NCI-H146 (cell line): ENCODE measurements around the gene DEPDC1B.
"Not testable (repeated sequence)": the region's sequence is repeated elsewhere in the genome, so short reads cannot be mapped to it uniquely, and the experiment has no call there.

ENCODE experiments used
- DNase-seq: peaks from one replicate; lab custom pipeline; 2025; lab: John Stamatoyannopoulos, UW

DEPDC1B gene

DNA sequence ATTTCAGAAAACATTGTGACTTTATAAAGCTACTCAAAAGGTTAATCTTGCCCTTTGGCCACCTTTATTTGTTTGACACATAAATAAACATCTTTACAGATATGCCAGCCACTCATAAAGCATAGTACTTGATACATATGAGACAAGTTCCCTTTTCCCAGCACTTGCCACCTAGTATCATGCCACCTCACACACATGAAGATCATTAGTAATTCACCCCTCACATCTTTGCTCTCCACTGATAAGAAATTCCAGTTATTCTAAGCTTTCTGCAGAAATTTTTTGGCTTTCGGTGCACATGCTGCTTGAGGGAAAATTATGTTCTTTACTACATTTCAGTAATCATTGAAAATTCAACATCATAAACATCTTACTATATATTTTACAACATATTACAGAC, 59.1 kb downstream of the DEPDC1B start:
- DNase-seq: no peak

- no peak for DNase-seq
Observed at GRCh38 chr5:60639544-60639943, 60.4 kb downstream of the DEPDC1B start.

- DNase-seq: no peak
Observed at GRCh38 chr5:60638300-60638699, 61.7 kb downstream of the DEPDC1B start.

DNA sequence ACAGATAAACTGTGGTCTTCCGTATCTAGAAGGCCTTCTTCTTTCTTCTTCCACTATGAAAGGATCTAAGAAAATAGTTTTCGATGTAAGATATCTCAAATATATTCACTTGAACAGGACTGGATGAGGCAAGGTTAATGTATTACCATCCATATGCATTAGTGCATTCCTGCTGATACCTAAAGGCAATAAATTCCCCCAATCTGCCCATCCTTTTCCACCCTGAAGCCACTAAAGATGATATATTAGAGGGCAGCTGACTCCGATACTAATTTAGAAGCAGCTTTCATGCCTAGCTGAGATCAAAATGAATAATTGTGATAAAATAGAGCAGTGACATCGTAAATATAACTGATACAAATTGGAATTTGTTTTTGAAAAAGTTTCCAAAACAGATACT, 63.3 kb downstream of the DEPDC1B start:
- DNase-seq: no peak

- DNase-seq: no peak
Observed at GRCh38 chr5:60636001-60636400, 64.0 kb downstream of the DEPDC1B start.

GRCh38 chr5:60634051-60634450, 65.9 kb downstream of the DEPDC1B start:
- no peak for DNase-seq

DNA sequence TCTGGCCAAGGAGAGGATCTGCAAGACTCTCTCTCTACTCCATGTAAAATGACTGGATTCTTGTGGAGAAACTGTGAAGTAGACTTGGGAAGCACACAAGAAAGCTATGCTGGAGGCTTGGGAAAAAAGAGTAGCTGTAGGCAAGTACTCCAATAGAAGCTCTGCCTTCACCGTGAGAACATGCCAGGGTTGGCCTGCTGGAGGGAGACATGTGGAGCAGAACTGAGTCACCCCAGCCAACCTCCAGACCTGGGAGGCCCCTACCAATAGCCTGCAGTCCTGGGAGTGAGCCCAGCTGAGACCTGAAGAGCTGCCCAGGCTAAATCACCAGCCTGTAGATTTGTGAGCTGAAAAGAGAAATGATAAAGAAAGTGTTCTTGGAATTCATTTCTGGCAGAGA, 66.6 kb downstream of the DEPDC1B start:
- DNase-seq: no peak

GRCh38 chr5:60632153-60632552, 67.8 kb downstream of the DEPDC1B start:
- no peak for DNase-seq

DNA sequence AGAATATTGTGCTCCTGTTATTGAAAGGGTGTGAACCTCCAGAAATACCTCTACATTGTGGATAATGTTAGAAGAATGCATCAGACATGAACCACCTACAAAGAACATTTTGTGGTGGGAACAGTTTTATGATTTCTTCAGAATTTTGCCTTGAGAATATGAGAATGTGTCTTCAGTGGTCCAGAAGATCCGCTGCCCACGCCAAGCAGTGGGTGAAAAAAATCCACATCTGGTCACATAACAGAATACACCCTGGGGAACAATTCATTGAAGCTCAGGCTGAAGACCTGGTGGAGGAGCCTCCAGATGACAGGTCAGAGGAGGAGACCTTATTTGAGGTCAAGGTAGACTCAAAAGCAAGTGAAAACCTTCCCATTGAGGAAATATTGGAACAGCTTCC, 69.1 kb downstream of the DEPDC1B start:
- no peak for DNase-seq

DNA sequence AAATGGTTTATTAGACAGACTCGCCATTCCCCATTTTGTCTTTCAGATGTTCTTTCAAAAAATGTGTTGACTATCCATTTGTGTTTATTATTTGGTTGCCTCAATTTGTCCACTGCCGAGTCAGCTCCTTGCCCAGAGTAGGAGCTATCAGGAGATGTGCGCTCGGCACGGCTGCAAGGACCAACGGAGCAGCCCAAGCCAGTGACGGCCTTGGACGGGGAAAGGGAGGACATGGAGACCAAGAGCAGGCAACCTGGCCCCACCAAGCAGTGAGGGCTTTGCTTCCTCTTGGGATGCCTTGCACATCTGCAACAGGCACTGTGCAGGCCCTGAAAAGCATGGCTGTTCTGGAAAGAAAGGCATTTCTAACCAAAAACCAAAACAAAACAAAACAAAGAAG, 69.8 kb downstream of the DEPDC1B start:
- DNase-seq: no peak

- not testable (repeated sequence) for DNase-seq
Observed at GRCh38 chr5:60624875-60625274, 75.1 kb downstream of the DEPDC1B start.

GRCh38 chr5:60620752-60621151, 79.2 kb downstream of the DEPDC1B start:
- not testable (repeated sequence) for DNase-seq

DNA sequence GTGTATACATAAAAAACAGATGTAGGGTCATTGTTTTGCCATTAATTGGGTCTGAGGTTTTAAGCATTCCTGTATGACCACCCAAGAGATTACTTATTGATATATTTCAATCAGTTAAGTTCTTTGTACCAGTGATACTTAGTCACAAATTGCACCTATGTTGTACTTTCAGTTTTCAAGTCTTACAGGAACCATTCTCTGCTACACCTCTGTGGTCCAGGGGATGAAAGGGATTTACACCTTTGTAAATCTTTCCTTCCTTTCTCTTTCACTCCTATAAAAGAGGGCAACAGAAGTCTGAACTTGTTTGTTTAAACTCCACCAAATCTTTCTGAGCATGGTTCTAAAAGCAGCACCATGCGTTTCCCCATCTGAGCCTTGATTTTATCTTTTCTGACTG, 86.1 kb downstream of the DEPDC1B start:
- no peak for DNase-seq

GRCh38 chr5:60611099-60611740, 88.7 kb downstream of the DEPDC1B start:
- no peak for DNase-seq

- DNase-seq: no peak
Observed at GRCh38 chr5:60604771-60605170, 95.2 kb downstream of the DEPDC1B start.

- no peak for DNase-seq
Observed at GRCh38 chr5:60598424-60598823, 101.5 kb downstream of the DEPDC1B start.

DNA sequence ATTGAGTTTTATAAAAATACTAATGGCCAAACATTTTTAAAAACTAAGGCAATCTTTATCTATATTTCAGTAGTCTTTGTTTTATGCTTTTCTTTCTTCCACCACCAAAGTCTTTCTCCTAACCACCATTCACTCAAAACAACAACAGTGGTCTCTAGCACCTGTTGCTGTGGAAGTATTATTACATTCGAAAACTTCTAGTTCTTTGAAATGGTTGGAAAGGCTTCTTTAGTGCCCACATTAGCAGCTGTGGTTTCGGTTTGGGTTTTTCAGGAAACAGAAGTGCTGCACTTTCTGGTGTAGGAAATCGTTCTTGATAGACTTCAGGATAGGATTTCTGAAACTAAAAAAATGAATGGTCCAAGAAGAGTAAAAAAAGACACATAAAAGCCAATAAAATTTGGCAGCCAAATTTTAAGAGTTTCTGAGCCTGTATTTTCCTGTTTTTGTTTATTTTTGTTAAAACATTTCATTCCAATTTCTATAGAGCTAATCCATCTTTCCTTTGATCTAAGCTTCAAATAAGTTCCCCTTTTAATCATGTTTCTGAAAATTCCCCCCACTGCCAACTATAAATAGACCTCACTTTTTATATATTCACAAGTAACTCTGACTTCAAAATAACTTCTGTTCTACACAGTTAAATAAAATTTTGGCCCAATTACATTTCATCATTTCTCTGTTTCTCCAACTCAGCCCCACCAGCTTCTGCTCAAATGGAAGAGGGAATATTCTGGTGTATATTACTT, 102.2 kb downstream of the DEPDC1B start:
- no peak for DNase-seq

- DNase-seq: no peak
Observed at GRCh38 chr5:60594715-60595477, 105.1 kb downstream of the DEPDC1B start.

- DNase-seq: no peak
Observed at GRCh38 chr5:60590172-60590571, 109.8 kb downstream of the DEPDC1B start.

DNA sequence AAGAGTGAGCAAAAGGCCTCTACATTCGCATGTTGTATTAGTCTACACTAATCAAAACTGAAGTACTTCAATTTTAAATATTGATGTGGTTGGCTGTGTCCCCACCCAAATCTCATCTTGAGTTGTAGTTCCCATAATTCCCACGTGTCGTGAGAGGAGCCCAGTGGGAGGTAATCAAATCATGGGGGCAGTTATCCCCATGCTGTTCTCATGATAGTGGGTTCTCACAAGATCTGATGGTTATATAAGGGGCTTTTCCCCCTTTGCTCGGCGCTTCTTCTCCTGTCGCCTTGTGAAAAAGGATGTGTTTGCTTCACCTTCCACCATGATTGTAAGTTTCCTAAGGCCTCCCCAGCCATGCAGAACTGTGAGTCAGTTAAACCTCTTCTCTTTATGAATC, 112.7 kb downstream of the DEPDC1B start:
- DNase-seq: not testable (repeated sequence)

DNA sequence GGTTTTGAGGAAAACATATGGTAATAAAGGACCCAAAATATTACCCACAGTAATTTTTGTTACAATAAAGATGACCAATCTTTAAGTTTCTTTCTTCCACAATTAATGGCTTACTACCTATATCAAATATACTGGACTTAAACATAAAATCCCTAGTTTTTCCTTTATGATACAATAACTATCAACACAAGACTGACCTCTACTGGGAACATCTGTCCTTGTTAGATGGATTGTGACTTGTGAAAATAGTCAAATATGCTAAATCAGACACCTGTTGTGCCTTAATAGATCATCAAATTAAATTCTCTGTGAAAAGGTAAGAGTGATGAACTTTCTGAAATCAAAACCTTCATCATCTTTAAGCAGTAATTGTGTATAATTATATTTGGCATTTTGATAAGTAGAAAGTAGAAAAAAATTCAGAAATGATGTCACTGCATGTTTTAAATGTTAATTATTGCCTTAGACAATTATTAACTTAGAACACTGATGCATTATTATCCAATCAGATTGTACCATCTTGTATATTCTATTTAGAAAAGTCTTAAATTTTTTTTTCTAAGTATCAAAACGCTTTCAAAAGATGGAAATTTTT, 113.6 kb downstream of the DEPDC1B start:
- no peak for DNase-seq

GRCh38 chr5:60585618-60586017, 114.3 kb downstream of the DEPDC1B start:
- no peak for DNase-seq

DNA sequence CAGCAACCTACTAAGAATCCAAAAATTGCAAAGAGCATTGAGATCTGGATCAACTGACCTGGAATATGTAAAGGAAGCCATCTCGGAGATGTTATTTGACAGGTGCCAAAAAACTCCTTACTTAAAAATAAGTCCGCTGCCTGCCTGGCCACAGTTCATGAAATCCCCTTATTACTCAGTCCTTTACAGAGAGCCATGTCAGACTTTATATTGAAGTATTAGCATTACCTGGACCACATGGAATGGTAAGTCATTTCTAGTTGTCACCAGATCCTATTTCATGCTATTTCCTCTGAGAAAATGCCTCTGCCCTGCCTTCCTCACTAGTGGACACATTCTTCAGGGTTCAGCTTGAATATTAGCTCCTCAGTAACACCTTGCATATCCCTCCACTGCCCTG, 115.7 kb downstream of the DEPDC1B start:
- no peak for DNase-seq
